ENCODE measurements around the gene B9D2. TPM values are rescaled to one million over a fixed set of nuclear protein-coding genes. Genes with fewer than 3 reads are reported as not detected.
"Not testable (repeated sequence)": the region's sequence is repeated elsewhere in the genome, so short reads cannot be mapped to it uniquely, and the experiment has no call there.

B9D2 gene
- polyA plus RNA-seq, 1 donor: 2.0 TPM

DNA sequence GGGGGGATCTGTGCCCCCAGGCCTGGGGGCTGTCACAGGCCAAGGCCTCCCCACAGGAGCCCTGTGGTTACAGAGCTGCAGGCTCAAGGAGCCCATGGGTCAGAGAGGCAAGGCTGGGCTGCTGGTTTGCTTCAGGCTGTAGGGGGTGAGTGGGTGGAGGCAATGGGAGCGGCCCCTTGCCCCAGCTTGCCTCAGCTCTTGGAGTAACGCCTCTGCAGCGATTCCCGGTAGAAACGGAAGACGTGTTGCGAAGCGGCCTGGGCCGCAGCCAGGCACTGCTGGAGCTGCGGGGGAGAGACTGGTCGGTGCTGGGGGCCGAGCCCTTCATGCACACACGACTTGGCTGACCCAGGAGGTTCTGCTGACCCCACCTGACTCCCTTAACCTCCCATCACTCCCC lies 22.5 kb upstream of the B9D2 start:
- DNase-seq: no peak

DNA sequence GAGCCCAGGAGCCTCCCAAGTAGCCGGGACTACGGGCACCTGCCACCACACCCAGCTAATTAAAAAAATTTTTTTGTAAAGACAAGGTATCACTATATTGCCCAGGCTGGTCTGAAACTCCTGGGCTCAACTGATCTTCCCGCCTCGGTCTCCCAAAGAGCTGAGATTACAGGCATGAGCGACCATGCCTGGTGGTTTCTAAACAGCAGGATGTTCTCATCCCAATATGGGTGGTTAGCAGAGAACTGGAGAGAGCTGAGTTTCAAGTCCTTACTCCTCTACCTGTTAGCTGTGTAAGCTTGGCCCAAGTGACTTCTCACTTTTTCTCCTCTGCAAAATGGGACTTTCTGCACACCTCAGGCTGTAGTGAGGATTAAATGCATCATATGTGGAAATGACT lies 20.4 kb upstream of the B9D2 start:
- DNase-seq: no peak

DNA sequence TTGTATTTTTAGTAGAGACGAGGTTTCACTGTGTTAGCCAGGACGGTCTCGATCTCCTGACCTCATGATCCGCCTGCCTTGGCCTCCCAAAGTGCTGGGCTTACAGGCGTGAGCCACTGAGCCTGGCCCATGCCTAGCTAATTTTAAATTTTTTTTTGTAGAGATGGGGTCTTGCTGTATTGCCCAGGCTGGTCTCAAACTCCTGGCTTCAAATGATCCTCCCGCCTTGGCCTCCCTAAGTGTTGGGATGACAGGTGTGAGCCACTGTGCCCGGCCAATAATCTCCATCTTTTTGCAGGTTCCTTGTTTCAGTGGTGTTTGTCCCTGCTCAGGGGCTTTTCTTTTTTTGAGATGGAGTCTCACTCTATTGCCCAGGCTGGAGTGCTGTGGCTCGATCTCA lies 17.6 kb upstream of the B9D2 start:
- not testable (repeated sequence) for DNase-seq

DNA sequence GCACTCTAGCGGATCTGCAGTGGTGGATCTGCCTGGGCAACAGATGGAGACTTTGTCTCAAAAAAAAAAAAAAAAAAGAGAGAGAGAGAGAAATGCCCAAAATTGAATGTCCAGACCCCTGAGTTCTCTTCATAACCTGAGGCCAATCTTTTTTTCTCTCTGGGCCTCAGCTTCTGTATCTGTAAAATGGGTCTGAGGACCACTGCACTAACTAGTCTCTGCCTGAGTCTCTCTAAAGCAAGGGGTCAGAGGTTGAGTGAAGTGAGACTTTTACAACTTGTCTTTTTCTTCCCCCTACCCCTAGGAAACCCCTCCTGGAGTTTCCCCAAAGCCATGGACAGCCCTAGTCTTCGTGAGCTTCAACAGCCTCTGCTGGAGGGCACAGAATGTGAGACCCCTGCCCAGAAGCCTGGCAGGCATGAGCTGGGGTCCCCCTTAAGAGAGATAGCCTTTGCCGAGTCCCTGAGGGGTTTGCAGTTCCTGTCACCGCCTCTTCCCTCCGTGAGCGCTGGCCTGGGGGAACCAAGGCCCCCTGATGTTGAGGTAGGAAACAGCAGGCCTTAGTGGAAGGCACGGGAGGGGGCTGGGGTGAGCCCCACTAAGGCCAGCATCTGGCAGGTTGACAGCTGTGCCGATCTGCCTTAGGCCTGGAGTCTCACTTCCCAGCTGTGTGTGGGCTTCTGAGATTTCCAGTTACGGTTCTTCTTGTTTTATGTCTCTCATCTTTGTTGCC lies 14.2 kb upstream of the B9D2 start:
- no peak for DNase-seq

DNA sequence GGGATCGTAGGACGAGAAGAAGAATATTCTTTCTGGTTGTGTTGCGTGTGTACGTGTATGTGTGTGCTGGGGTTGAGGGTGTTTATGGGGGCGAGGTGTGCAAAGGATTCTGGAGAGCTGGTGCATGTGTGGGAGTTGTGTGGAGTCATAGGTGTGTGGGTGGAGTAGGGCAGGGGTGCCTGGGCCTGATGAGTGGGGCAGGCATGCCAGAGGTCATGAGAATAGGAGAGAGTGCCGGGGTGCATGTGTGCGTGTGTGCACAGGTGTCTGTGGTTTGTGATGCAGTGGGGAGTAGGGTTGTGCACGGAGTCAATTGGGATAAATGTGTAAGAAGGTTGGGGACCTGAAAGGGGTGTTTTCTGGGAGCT lies 13.0 kb upstream of the B9D2 start:
- DNase-seq: no peak

DNA sequence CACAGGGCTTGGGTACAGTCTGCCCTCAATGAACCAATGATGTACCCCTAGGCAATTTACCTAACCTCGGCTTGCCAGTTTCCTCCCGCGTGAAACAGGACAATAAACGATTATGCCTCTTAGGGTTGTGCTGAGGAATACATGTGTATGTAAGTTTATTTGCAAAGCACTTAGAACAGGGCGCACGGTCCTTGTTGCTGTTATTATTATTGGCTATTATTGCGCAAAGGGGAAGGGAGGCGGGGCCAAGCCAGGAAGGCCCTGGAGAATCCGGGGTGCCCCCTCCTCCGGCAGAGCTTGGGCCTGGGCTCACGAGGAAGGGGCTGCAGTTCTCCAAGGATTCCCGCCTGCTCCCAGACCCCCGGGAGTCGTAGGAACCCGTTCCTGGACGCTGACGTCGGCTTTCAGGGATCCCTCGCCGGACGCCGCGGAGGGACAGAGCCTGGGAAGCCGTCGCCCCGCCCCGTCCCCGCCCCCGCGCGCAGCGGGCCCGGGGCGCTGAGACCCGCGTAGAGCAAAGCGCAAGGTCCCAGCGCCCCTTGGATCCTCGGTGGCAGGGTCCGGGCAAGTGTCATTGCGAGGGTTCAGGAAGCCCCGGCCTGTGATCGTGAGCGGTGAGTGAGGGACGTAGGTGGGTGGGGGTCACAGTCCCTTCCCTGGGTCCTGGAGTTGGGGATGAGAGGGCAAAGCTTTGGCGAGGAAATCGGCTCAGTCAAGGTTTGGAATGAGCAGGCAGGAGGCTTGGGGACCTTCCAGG lies 12.5 kb upstream of the B9D2 start, which contains the start of gene TMEM91:
Gene TMEM91 (plus strand): TSS at position 293 of the 757 bp plus-strand sequence. CDS start 1,777 bp downstream, outside the sequence.
- no peak for DNase-seq

DNA sequence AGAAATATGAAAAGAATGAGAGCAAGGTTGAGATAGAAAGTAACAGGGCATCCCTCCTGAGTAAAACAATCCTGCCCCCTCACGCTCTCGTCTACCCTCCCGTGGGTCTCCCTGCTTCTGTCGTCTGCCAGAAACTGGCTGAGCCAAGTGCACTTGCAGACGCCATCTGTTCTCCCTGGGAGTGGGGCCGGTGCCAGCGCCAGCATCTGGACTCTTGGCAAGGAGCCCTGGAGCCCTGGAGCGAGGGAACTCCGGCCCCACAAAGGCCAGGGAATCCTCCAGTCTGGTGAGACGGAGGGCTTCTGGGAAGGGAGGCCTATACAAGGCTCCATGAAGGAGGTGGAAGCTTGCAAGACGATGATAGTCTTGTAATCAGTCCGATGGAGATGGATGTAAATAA lies 10.0 kb upstream of the B9D2 start:
- DNase-seq: peak; percentile 72

DNA sequence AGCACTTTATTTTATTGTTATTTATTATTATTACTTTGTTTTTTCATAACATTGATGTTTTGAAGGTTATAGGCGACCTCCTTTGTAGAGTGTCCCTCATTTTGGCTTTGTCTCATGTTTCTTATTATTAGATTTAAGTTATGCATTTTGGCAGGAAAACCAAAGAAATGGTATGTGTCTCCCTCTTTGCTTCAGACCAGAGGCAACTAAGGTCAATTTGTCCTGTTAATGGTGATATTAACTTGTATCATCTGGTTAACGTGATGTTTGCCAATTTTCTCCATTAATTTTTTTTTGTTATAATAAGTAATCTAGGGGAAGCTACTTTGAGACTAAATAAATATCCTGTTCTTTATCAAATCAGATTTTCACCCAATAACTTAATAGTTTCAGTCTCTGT lies 8.6 kb upstream of the B9D2 start:
- no peak for DNase-seq

DNA sequence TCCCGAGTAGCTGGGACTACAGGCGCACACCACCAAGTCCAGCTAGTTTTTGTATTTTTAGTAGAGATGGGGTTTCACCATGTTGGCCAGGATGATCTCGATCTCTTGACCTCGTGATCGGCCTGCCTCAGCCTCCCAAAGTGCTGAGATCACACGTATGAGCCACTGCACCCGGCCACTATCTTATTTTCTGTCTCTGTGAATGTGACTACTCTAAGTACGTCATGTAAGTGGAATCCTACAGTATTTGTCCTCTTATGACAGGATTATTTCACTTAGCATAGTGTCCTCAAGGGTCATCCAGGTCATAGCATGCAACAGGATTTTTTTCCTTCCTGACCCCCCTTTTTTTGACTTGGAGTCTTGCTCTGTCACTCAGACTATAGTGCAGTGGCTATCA lies 7.6 kb upstream of the B9D2 start:
- DNase-seq: no peak

DNA sequence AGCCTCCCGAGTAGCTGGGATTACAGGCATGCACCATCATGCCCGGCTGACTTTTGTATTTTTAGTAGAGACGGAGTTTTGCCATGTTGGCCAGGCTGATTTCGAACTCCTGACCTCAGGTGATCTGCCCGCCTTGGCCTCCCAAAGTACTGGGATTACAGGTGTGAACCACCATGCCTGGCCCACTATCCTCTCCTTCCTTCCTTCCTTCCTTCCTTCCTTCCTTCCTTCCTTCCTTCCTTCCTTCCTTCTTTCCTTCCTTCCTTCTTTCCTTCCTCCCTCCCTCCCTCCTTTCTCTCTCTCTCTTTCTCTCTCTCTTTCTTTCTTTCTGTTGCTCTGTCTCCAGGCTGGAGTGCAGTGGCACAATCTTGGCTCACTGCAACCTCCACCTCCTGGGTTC lies 7.2 kb upstream of the B9D2 start:
- DNase-seq: not testable (repeated sequence)

DNA sequence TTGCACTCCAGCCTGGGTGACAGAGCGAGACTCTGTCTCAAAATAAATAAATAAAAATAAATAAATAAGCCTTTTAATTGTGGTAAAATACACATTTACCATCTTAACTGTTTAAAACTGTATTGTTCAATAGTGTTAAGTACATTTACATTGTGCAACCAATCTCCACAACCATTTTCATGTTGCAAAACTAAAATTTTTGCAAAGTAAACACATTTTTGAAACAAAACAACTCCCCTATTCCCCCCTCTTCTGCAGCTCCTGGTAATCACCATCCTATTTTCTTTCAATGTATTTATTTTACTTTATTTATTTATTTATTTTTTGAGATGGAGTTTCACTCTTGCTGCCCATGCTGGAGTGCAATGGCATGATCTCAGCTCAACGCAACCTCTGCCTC lies 5.8 kb upstream of the B9D2 start:
- no peak for DNase-seq

DNA sequence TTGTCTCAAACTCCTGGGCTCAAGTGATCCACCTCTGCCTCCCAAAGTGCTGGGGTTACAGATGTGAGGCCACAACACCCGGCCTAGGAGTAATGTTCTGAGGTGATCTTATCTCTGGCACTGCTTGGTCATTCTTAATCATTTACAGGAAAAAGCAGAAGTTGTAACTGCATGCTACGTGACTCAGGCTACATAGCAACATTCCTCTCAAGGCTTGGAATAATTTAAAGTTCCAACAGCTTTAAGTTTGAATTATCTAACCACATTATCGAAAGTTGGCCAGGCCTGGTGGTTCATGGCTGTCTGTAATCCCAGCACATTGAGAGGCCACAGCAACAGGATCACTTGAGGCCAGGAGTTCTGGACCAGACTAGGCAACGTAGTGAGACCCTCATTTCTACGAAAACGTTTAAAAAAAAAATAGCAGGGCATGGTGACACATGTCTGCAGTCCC lies 3.9 kb upstream of the B9D2 start:
- no peak for DNase-seq

DNA sequence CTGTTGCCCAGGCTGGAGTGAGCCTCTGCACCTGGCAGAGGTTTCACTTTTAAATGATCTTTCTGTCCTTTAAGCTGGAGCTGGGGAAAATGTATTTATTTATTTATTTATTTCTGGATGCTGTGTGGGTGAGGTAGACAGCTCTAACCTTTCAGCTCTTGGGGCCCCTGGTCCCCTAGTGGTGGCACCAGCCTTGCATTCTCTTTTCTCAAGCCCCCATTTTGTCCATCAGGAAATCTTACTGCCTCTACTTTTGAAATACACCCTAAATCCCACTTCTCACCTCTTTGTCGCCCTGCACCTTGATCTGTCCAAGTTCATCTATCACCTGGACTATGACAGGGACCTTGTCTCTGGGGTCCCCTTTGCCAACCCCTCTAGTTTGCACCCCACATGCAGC lies 2.1 kb upstream of the B9D2 start:
- no peak for DNase-seq

DNA sequence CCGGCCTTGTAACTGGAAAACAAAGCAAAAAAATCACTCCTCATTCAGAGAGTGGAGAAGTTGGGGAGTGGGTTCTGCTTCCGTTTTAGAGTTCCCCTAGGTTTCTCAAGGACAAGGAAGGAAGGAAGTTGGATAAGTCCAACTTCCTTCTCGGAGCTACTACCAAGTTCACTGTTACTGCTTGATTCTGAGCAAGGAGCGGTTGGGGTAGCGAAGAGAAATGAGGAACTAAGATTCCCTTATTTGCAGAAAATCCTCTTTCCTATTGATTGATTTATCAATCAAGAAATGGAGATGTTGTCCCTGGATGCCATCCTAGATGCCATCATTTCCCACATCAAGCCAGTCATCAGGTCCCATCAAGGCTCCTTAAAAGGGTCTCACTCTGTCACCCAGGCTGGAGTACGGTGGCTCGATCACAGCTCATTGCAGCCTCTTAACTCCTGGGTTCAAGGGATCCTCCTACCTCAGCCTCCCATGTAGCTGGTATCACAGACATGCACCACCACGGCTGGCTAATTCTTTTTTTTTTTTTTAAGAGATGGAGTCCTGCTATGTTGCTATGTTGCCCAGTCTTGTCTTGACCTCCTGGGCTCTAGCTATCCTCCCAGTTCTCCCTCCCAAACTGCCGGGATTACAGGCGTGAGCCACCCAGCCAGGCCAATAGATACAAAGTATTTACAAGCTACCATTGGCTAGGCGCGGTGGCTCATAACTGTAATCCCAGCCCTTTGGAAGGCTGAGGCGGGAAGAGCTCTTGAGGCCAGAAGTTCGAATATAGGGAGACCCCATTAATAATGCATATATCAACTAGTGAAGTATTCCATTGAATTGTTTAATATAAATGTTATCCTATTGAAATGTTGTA lies 809 bp upstream of the B9D2 start:
- DNase-seq: no peak

DNA sequence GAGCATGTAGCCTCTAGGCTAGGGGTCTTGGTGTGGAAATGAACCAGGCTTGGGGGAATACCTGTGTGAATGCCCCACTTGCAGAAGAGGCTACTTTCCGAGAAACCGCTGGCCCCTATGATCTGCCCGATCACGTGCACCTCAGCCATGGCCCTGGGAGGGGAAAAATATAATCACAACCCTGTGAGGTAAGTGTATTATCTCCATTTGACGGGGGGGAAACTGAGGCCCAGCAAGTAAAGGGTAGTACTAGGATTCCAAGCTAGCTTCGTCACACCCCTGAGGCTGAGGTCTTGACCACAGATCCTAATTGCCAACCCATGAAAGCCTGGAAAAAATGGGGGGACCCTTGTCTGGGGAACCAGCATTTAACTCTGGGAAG lies 587 bp downstream of the B9D2 start:
- DNase-seq: no peak

DNA sequence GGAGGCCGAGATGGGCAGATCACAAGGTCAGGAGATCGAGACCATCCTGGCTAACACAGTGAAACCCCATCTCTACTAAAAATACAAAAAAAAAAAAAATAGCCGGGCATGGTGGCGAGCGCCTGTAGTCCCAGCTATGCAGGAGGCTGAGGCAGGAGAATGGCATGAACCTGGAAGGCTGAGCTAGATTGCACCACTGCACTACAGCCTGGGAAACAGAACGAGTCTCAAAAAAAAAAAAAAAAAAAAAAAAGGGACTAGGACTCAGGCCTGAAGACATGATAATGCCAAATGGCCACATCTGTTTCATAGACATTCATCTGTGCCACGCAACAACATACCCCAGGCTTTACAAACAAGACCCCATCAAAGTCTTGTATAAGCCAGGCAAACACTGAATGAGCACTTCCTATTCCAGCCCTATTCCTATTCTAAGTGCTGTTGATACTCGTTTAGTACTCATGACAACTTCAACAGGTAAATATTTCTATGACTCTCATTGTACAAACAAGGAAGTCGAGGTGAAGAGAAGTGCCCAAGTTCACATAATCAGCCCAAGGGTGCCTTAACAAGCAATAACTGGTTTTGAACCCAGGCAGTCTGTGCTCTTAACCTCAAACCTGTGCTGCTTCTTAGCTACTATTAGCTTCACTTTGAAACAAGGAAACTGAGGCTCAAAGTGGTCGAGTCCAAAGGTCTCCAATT lies 1.7 kb downstream of the B9D2 start:
- DNase-seq: no peak

DNA sequence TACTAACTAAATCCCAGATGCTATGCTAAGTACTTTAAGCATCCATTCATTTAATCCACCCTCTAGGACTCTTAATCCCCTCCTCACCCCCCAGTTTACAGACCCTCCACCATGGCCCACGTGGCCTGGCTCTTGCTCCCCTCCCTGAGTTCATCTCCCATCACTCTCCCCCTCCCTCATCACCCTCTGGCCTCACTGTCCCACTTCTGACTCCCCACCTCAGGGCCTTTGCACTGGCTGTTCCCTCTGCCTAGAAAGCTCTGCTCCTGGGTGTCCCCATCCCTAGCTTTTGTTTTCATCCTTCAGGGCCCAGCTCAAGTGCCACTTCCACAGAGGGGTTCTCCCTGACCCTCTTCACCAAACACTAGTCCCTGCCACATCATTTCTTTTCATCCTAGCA lies 4.2 kb downstream of the B9D2 start:
- no peak for DNase-seq

DNA sequence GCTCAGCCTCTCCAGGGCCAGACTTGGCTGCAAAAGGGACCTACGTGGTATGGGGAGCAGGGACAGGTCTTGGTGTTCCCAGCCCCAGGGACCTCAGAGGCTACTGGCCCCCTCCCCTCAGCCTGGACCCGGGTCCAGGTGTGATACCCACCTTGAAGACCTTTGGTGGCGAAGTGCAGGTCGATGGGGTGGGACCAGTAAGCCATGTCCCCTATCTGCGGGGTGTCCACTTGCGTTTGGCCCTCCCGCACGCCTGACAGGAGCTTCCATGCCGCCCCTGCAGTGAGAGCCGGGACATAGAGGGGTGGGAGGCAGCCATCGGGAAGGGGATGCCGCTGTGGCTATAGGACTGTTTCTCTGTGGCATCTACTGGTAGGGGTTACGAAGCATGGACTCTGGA lies 6.2 kb downstream of the B9D2 start:
- DNase-seq: no peak

DNA sequence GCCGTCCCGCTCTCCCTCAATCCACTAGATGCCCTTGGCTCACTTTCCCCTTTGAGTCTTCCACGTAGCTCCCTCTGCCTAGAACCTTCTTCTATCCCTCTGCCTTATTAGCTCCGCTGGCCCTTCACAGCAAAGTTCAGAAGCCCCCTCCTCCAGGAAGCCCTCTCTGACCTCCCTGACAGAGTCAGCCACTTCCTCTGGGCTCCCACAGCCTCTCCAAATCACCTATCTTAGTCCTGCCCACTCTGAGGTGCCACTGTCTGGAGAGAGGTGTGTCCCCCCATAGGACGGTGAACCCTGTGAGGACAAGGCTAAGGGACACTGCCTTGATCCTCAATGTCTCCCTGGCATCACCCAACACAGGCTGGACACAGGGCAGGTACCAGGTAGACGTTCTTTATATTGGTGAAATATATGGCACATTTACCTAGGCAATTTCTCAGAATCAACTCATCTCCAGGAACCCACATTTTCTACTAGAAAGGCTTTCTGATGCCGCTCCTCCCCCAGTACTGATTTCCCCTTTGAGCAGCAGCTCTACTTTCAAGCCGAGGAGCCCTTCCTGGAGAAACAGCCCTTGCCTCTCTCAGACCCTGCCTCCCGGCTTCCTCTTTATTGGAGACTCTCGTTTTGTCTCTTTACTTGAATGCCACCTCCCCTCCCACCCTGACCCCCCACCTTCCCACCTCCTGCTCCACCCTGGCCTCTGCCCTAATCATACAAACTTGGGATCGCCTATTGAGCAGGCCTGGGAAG lies 6.8 kb downstream of the B9D2 start:
- DNase-seq: no peak

DNA sequence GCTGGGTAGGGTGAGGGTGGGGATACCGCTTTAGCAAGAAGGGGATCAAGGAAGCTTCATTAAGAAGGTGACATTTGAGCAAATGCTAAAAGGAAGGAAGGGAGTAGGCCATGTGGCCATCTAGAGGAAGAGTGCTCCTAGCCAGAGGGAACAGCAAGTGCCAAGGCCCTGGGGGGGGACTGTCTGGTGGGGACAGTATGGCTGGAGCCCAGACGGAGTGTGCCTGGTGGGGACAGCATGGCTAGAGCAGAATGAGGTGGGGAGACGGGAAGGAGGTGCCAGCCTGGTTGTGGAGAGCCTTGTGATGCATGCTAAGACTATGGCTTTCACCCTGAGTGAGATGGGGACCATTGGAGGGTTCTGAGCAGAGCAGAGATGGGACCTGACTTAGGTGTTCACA lies 8.1 kb downstream of the B9D2 start:
- DNase-seq: no peak

DNA sequence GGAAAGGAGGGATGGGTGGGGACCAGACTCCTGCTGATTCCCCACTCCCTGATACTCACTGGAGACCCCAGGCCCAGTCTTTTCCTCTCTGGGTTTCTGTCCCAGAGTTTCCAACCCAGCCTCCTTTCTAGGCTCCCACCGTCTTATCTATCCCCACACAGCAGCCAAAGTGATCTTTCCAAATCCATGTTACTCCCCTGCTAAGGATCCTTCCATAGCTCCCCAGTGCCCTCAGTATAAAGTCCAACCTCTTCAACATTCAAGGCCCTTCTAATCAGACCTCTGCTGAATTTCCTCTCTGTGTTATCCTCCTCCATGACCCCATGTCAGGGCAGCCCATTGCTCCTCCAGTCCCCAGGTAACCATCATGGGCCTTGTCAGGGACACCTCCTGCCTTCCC lies 8.9 kb downstream of the B9D2 start:
- DNase-seq: no peak
